Stimulated activated CD4-positive, alpha-beta T cell treated with anti-CD3 and anti-CD28 coated beads, Interleukin-12 subunit alpha, Interleukin-12 subunit beta, amount 100 ng/mL, for 48 hours (primary cell): ENCODE results near the gene PPP1R1A.
A peak's percentile ranks its signal among the peaks of the same experiment; 100 is the strongest.

Source experiments
- DNase-seq, 3 donors: peaks; one replicate each; pipeline ENCODE4 v3.0.0-alpha.2; 2020; ENCODE audit warnings: low read depth in 2 of 3, low spot score in 1 of 3

Gene PPP1R1A

GRCh38 chr12:54603872-54604271 is 15.4 kb upstream of the PPP1R1A start:
- no peak for DNase-seq

GRCh38 chr12:54603173-54603814 is 14.8 kb upstream of the PPP1R1A start:
- peak; percentile 44 to 67 (median 48) for DNase-seq

GRCh38 chr12:54602661-54603060 is 14.2 kb upstream of the PPP1R1A start:
- DNase-seq: no peak

GRCh38 chr12:54601841-54602240 is 13.4 kb upstream of the PPP1R1A start:
- no peak for DNase-seq

- no peak for DNase-seq
Observed at GRCh38 chr12:54598970-54599369, 10.5 kb upstream of the PPP1R1A start.

GRCh38 chr12:54596526-54596946 is 8.1 kb upstream of the PPP1R1A start:
- peak; percentile 25 to 56 (median 48) for DNase-seq

- no peak for DNase-seq
Observed at GRCh38 chr12:54595471-54595870, 7.0 kb upstream of the PPP1R1A start.

GRCh38 chr12:54593725-54594124 is 5.3 kb upstream of the PPP1R1A start:
- DNase-seq: no peak

GRCh38 chr12:54593135-54593534 is 4.7 kb upstream of the PPP1R1A start:
- DNase-seq: no peak

GRCh38 chr12:54592316-54592715 is 3.9 kb upstream of the PPP1R1A start:
- no peak for DNase-seq

- no peak for DNase-seq
Observed at GRCh38 chr12:54590978-54591591, 2.6 kb upstream of the PPP1R1A start.

- no peak for DNase-seq
Observed at GRCh38 chr12:54589964-54590363, 1.5 kb upstream of the PPP1R1A start.

GRCh38 chr12:54588890-54589267 is 420 bp upstream of the PPP1R1A start:
- DNase-seq: no peak

- DNase-seq: no peak
Observed at GRCh38 chr12:54587315-54587873, 1.1 kb downstream of the PPP1R1A start.

- no peak for DNase-seq
Observed at GRCh38 chr12:54586620-54587019, 1.8 kb downstream of the PPP1R1A start.

- DNase-seq: no peak
Observed at GRCh38 chr12:54585243-54585642, 3.2 kb downstream of the PPP1R1A start.

- DNase-seq: no peak
Observed at GRCh38 chr12:54584128-54584527, 4.3 kb downstream of the PPP1R1A start.

- DNase-seq: no peak
Observed at GRCh38 chr12:54583726-54584125, 4.7 kb downstream of the PPP1R1A start.

- DNase-seq: no peak
Observed at GRCh38 chr12:54581412-54581811, 7.0 kb downstream of the PPP1R1A start.

GRCh38 chr12:54579696-54580333 is 8.6 kb downstream of the PPP1R1A start:
- DNase-seq: peak; percentile 74 to 90 (median 80)

- DNase-seq: no peak
Observed at GRCh38 chr12:54579258-54579657, 9.2 kb downstream of the PPP1R1A start.

GRCh38 chr12:54578778-54579177 is 9.7 kb downstream of the PPP1R1A start:
- DNase-seq: no peak
